ENCODE data around the gene VASP. TPM values are rescaled to one million over a fixed set of nuclear protein-coding genes. Genes with fewer than 3 reads are reported as not detected.

VASP gene
- total and polyA plus RNA-seq, 2 of the 13 experiments (the other 11 are each of a cell fraction or from before 2014, with no cell fraction given): 41.8 to 67.1 TPM

DNA sequence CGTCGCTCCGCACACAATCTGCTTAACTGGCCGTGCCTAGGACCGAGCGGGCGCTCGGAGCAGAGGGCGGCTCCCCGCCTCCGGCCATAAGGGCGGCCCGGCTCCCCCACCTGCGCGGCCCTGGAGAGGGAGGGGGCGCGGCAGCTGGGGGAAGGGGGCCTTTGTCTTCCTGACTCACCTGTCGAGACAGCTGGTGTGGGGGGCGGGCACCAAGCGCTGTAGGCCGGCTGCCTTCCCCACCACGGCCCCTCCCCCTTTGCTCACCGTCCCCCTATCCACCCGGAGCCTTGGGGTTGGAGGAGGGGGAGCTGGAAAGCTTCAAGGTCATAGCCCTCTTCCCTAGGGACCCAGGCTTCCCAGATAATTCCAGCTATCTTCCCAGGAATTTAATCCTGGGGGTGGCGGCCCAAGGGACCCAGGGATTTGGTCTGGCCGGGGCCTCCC, 1.2 kb downstream of the VASP start (continued):
- TF ChIP-seq, protein P1, sequence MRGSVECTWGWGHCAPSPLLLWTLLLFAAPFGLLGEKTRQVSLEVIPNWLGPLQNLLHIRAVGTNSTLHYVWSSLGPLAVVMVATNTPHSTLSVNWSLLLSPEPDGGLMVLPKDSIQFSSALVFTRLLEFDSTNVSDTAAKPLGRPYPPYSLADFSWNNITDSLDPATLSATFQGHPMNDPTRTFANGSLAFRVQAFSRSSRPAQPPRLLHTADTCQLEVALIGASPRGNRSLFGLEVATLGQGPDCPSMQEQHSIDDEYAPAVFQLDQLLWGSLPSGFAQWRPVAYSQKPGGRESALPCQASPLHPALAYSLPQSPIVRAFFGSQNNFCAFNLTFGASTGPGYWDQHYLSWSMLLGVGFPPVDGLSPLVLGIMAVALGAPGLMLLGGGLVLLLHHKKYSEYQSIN (CRISPR knock-in tag; IDR thresholded peaks at IDR 0.05; ENCODE audit: borderline replicate concordance): no peak
- no peak for TF ChIP-seq ZFYVE20 (CRISPR knock-in tag; IDR thresholded peaks at IDR 0.05; ENCODE audit: borderline replicate concordance, low read depth)
- TF ChIP-seq, protein P2, sequence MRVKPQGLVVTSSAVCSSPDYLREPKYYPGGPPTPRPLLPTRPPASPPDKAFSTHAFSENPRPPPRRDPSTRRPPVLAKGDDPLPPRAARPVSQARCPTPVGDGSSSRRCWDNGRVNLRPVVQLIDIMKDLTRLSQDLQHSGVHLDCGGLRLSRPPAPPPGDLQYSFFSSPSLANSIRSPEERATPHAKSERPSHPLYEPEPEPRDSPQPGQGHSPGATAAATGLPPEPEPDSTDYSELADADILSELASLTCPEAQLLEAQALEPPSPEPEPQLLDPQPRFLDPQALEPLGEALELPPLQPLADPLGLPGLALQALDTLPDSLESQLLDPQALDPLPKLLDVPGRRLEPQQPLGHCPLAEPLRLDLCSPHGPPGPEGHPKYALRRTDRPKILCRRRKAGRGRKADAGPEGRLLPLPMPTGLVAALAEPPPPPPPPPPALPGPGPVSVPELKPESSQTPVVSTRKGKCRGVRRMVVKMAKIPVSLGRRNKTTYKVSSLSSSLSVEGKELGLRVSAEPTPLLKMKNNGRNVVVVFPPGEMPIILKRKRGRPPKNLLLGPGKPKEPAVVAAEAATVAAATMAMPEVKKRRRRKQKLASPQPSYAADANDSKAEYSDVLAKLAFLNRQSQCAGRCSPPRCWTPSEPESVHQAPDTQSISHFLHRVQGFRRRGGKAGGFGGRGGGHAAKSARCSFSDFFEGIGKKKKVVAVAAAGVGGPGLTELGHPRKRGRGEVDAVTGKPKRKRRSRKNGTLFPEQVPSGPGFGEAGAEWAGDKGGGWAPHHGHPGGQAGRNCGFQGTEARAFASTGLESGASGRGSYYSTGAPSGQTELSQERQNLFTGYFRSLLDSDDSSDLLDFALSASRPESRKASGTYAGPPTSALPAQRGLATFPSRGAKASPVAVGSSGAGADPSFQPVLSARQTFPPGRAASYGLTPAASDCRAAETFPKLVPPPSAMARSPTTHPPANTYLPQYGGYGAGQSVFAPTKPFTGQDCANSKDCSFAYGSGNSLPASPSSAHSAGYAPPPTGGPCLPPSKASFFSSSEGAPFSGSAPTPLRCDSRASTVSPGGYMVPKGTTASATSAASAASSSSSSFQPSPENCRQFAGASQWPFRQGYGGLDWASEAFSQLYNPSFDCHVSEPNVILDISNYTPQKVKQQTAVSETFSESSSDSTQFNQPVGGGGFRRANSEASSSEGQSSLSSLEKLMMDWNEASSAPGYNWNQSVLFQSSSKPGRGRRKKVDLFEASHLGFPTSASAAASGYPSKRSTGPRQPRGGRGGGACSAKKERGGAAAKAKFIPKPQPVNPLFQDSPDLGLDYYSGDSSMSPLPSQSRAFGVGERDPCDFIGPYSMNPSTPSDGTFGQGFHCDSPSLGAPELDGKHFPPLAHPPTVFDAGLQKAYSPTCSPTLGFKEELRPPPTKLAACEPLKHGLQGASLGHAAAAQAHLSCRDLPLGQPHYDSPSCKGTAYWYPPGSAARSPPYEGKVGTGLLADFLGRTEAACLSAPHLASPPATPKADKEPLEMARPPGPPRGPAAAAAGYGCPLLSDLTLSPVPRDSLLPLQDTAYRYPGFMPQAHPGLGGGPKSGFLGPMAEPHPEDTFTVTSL (CRISPR knock-in tag; IDR thresholded peaks at IDR 0.05; ENCODE audit: borderline replicate concordance): no peak
- no peak for TF ChIP-seq ZC3H4 (CRISPR knock-in tag; IDR thresholded peaks at IDR 0.05; ENCODE audit: borderline replicate concordance)
- TF ChIP-seq ZNF33A (CRISPR knock-in tag; IDR thresholded peaks at IDR 0.05; ENCODE audit: borderline replicate concordance): no peak
- TF ChIP-seq ZSCAN29 (CRISPR knock-in tag; conservative IDR thresholded peaks at IDR 0.05): no peak
- TF ChIP-seq, protein P3, sequence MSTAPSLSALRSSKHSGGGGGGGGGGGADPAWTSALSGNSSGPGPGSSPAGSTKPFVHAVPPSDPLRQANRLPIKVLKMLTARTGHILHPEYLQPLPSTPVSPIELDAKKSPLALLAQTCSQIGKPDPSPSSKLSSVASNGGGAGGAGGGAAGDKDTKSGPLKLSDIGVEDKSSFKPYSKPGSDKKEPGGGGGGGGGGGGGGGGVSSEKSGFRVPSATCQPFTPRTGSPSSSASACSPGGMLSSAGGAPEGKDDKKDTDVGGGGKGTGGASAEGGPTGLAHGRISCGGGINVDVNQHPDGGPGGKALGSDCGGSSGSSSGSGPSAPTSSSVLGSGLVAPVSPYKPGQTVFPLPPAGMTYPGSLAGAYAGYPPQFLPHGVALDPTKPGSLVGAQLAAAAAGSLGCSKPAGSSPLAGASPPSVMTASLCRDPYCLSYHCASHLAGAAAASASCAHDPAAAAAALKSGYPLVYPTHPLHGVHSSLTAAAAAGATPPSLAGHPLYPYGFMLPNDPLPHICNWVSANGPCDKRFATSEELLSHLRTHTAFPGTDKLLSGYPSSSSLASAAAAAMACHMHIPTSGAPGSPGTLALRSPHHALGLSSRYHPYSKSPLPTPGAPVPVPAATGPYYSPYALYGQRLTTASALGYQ (CRISPR knock-in tag; IDR thresholded peaks at IDR 0.05): 0 out of 2 replicates have a peak, but pooled peaks have one; percentile 10
- TF ChIP-seq KDM5B (CRISPR knock-in tag; IDR thresholded peaks at IDR 0.05; ENCODE audit: borderline replicate concordance): peak; percentile 33; the same call in 1 of the 2 replicates
- TF ChIP-seq ZNF24 (IDR thresholded peaks at IDR 0.05): no peak
- TF ChIP-seq HCFC1 (IDR thresholded peaks at IDR 0.05; ENCODE audit: low read depth, low read length): no peak
- peak; percentile 35; the same call in 1 of the 2 replicates for TF ChIP-seq TBX2 (CRISPR knock-in tag; IDR thresholded peaks at IDR 0.05; ENCODE audit: borderline replicate concordance)
- TF ChIP-seq ZNF510 (CRISPR knock-in tag; IDR thresholded peaks at IDR 0.05; ENCODE audit: low read depth): no peak
- TF ChIP-seq ZNF614 (CRISPR knock-in tag; IDR thresholded peaks at IDR 0.05; ENCODE audit: borderline replicate concordance): no peak
- TF ChIP-seq RBFOX2 (IDR thresholded peaks at IDR 0.05; ENCODE audit: low read depth, low read length): peak; percentile 64
- TF ChIP-seq, protein P4, sequence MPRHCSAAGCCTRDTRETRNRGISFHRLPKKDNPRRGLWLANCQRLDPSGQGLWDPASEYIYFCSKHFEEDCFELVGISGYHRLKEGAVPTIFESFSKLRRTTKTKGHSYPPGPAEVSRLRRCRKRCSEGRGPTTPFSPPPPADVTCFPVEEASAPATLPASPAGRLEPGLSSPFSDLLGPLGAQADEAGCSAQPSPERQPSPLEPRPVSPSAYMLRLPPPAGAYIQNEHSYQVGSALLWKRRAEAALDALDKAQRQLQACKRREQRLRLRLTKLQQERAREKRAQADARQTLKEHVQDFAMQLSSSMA (CRISPR knock-in tag; IDR thresholded peaks at IDR 0.05): no peak
- no peak for TF ChIP-seq SP2 (CRISPR knock-in tag; IDR thresholded peaks at IDR 0.05)
- TF ChIP-seq, protein P5, sequence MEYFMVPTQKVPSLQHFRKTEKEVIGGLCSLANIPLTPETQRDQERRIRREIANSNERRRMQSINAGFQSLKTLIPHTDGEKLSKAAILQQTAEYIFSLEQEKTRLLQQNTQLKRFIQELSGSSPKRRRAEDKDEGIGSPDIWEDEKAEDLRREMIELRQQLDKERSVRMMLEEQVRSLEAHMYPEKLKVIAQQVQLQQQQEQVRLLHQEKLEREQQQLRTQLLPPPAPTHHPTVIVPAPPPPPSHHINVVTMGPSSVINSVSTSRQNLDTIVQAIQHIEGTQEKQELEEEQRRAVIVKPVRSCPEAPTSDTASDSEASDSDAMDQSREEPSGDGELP (IDR thresholded peaks at IDR 0.05; ENCODE audit: borderline replicate concordance, low read depth): peak; percentile 86; the same call in 1 of the 2 replicates
- no peak for TF ChIP-seq ARID2 (CRISPR knock-in tag; IDR thresholded peaks at IDR 0.05; ENCODE audit: borderline replicate concordance)
- TF ChIP-seq EED (CRISPR knock-in tag; IDR thresholded peaks at IDR 0.05): no peak
- no peak for TF ChIP-seq ZFP62 (CRISPR knock-in tag; IDR thresholded peaks at IDR 0.05)
